ENCODE data around the gene OR6B3.

GRCh38 chr2:240066489-240066888 lies 13.2 kb upstream of the OR6B3 start:
- TF ChIP-seq CTCF (IDR thresholded peaks at IDR 0.05; ENCODE audit: insufficient read depth, low read length, poor library complexity, severe bottlenecking) (no peak), EZH2phosphoT487 (conservative IDR thresholded peaks at IDR 0.05; ENCODE audit: low read length) (no peak)

Measured in SU-DHL-6 (cell line).